ENCODE data around the gene CASP10.
"Not testable (repeated sequence)": the region's sequence is repeated elsewhere in the genome, so short reads cannot be mapped to it uniquely, and the experiment has no call there.

Gene CASP10

DNA sequence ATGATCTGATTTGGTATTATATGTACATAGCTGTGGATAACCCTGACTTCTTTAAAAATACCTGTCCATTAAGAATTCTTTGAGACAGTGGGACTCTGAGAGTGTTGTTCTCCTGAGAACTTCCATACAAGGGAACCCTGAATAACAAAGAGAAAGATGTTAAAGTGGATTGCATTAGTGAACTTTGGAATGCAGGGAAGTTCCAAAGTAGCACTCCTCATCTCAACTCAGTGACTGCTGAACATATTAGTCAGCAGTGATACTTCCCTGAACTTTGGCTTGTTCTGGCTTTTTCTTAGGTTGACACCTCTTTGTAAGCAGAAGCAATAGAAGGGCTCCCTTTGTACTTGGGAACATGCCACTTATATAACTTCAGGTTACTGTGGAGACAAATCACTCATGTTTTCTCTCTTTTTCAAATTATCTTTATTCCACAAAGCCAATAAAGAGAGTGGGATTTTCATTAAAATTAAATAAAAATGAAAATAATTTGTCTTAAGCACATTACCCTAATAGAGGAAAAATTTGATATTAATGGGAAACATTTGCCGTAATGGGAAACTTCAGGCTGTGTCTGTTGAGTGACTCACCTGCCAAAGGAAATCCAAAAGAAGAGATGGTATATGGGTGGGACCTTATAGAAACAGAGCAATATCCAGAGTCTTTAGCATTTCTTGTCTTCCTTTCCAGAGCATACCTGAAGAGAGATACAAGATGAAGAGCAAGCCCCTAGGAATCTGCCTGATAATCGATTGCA, 33.7 kb upstream of the CASP10 start:
- Histone ChIP-seq H3K4me1 (ENCODE audit: control insufficient read depth, insufficient read depth, low read length) (peaks cover 22% of the 10 kb centered on the region), H3K36me3 (ENCODE audit: control insufficient read depth, insufficient read depth, low read length) (no peaks in the 10 kb centered on the region), H3K9me3 (ENCODE audit: control insufficient read depth, insufficient read depth, low read depth, low read length) (no peaks in the 10 kb centered on the region), H3K4me3 (ENCODE audit: low read depth, low read length) (no peak overlapping the region), H3K27ac (ENCODE audit: low read depth, low read length) (no peak overlapping the region), H3K27me3 (ENCODE audit: control insufficient read depth, insufficient read depth, low read length) (no peaks in the 10 kb centered on the region), H3K9ac (ENCODE audit: low read length) (no peak overlapping the region)

DNA sequence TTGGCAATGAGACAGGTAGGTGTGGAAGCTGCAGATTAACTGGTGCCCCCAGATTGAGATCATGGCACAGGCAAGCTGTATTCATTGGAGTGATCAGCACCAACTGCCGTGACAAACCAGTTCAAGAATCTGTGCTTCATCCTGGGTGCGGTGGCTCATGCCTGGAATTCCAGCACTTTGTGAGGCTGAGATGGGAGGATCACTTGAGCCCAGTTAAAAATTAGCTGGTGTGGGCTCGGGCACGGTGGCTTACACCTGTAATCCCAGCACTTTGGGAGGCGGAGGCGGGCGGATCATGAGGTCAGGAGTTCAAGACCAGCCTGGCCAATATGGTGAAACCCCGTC, 33.1 kb upstream of the CASP10 start:
- H3K36me3 ChIP-seq (ENCODE audit: control insufficient read depth, insufficient read depth, low read length); H3K9ac ChIP-seq (ENCODE audit: low read length); H3K27ac ChIP-seq (ENCODE audit: low read depth, low read length): not testable (repeated sequence)

DNA sequence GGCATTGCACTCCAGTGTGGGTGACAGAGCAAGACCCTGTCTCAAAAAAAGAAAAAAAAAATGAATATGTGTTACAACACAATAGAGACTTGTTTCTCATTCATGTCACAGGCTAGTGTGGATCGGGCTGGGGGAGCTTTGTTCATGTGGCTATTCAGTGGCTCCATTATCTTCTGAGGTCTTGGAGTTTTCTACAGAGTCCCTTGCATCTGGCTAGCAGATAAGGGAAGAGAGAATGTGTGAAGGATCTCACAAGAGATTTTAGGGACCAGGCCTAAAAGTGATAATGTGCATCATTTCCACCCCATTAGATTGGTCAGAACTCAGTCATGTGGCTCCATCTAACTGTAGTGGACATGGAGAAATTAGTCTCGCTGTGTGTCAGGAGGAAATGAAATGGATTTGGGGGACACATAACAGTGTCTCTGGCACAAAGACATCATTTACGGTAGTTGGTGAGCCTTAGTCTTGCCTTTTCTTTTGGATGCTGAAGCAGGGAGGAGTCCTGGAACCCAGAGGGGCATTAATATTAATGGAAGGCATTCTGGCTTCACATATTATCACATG, 32.4 kb upstream of the CASP10 start:
- H3K36me3 ChIP-seq (ENCODE audit: control insufficient read depth, insufficient read depth, low read length) = no peaks in the 10 kb centered on the region
- peaks cover 22% of the 10 kb centered on the region for H3K4me1 ChIP-seq (ENCODE audit: control insufficient read depth, insufficient read depth, low read length)
- no peak overlapping the region for H3K27ac ChIP-seq (ENCODE audit: low read depth, low read length)
- no peak overlapping the region for H3K4me3 ChIP-seq (ENCODE audit: low read depth, low read length)
- H3K9me3 ChIP-seq (ENCODE audit: control insufficient read depth, insufficient read depth, low read depth, low read length) = no peaks in the 10 kb centered on the region
- H3K9ac ChIP-seq (ENCODE audit: low read length) = no peak overlapping the region
- no peaks in the 10 kb centered on the region for H3K27me3 ChIP-seq (ENCODE audit: control insufficient read depth, insufficient read depth, low read length)

More for the DNA sequence above, 33.1 kb upstream of the CASP10 start:
- H3K4me1 ChIP-seq (ENCODE audit: control insufficient read depth, insufficient read depth, low read length) = peaks cover 22% of the 10 kb centered on the region
- H3K4me3 ChIP-seq (ENCODE audit: low read depth, low read length); H3K27me3 ChIP-seq (ENCODE audit: control insufficient read depth, insufficient read depth, low read length); H3K9me3 ChIP-seq (ENCODE audit: control insufficient read depth, insufficient read depth, low read depth, low read length): not testable (repeated sequence)

DNA sequence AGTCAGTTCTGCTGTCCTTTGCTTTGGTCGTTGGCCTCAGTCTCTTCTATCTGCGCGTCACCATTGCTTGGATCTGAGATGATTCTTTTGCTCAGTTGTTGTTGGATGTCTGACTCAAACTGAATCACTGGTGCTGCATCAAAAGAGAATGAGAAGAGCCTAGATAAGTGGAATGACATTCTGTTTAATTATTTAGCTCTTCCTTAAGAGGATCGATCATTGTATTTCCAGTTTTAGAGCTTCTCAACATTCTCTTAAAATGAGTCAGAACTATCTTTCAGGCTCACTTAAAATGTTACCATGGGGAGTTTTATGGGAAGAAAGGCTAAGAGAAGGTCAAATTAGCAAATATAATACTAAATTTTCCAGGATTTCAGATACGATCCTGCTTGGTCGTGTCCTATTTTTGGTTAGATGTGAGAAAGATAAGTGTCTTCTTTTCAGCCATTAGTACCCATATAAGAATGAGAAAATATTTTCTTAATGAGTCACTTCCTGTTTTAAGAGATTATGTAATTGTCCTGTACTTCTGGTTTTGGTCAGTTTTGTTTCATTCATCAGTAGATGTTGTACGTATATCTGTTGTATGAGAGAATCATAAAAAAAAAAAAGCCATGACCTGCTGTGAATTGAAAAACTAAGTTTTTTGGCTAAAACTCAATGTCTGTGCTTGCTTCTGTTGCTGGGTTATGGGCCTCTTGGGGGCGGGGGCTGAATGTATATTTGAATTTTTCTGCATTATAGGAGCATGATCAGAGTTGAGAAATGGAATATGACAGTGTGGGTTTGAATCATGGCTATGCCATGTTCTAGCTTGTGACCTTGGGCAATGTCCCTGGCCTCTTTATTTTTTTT, 31.6 kb upstream of the CASP10 start:
- no peak overlapping the region for H3K4me3 ChIP-seq (ENCODE audit: low read depth, low read length)
- no peaks in the 10 kb centered on the region for H3K27me3 ChIP-seq (ENCODE audit: control insufficient read depth, insufficient read depth, low read length)
- no peak overlapping the region for H3K9ac ChIP-seq (ENCODE audit: low read length)
- H3K9me3 ChIP-seq (ENCODE audit: control insufficient read depth, insufficient read depth, low read depth, low read length) = no peaks in the 10 kb centered on the region
- no peaks in the 10 kb centered on the region for H3K36me3 ChIP-seq (ENCODE audit: control insufficient read depth, insufficient read depth, low read length)
- H3K27ac ChIP-seq (ENCODE audit: low read depth, low read length) = peak overlapping the region; percentile 53; the same call in 1 of the 2 replicates
- peaks cover 27% of the 10 kb centered on the region for H3K4me1 ChIP-seq (ENCODE audit: control insufficient read depth, insufficient read depth, low read length)

DNA sequence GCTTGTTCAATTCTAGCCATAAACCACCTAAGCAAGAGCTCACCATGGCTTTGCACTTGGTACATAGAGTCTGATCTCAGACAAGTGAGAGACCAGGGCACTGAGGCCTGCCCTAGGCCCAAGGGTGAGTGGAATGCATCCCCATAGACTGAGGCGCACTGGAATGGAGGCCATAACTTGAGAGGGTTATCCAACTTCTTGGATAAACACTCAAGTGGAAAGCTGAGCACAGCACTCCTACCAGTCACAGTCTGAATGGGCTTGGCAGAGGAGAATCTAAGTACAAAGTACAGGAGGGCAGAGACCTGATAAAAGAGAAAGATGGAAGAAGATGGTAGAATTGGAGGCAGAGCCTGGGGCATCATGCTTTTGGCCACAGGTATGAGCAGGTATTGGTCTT, 30.4 kb upstream of the CASP10 start:
- Histone ChIP-seq H3K4me1 (ENCODE audit: control insufficient read depth, insufficient read depth, low read length) (peaks cover 29% of the 10 kb centered on the region), H3K36me3 (ENCODE audit: control insufficient read depth, insufficient read depth, low read length) (no peaks in the 10 kb centered on the region), H3K27ac (ENCODE audit: low read depth, low read length) (no peak overlapping the region), H3K27me3 (ENCODE audit: control insufficient read depth, insufficient read depth, low read length) (no peaks in the 10 kb centered on the region), H3K9me3 (ENCODE audit: control insufficient read depth, insufficient read depth, low read depth, low read length) (no peaks in the 10 kb centered on the region), H3K9ac (ENCODE audit: low read length) (no peak overlapping the region), H3K4me3 (ENCODE audit: low read depth, low read length) (no peak overlapping the region)

DNA sequence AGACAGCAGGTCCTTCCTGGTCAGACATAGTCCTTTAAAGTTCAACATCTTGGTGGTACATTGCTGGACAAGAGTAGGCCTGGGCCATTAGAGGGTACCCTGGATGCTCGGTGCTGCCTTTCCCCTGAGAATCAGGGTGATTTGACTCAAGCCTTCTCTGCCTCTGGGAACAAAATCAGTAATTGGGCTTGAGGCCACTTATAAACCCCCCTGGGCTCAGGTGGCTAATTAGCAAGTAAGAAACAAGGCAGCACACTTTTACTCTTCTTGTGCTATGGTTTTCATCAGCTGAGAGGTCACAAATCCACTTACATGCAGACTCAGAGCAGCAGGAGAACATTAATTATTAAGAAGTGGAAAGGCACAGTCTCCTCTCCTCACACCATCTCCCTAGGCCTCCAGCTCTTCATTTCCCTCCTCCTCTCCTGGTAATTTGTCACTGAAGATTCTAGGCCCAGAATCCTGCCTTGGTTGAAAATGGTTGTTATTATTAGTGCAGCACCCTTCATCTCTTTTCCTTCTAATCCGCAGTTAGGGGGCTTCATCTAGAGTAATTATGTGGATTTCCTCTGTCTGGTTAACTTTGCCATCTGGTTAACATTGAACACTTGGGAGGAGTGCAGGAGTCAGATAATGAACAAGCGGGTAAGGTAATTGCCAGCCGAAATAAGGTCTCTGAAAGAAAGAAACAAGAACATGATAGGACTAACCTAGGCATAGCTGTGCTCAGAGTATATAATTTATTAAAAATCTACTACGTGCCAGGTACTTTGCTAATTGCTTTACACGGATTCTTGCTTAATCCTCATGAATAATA, 29.7 kb upstream of the CASP10 start:
- Histone ChIP-seq H3K4me1 (ENCODE audit: control insufficient read depth, insufficient read depth, low read length) (peaks cover 35% of the 10 kb centered on the region), H3K36me3 (ENCODE audit: control insufficient read depth, insufficient read depth, low read length) (no peaks in the 10 kb centered on the region), H3K27ac (ENCODE audit: low read depth, low read length) (no peak overlapping the region), H3K9me3 (ENCODE audit: control insufficient read depth, insufficient read depth, low read depth, low read length) (no peaks in the 10 kb centered on the region), H3K27me3 (ENCODE audit: control insufficient read depth, insufficient read depth, low read length) (no peaks in the 10 kb centered on the region), H3K4me3 (ENCODE audit: low read depth, low read length) (no peak overlapping the region), H3K9ac (ENCODE audit: low read length) (no peak overlapping the region)

DNA sequence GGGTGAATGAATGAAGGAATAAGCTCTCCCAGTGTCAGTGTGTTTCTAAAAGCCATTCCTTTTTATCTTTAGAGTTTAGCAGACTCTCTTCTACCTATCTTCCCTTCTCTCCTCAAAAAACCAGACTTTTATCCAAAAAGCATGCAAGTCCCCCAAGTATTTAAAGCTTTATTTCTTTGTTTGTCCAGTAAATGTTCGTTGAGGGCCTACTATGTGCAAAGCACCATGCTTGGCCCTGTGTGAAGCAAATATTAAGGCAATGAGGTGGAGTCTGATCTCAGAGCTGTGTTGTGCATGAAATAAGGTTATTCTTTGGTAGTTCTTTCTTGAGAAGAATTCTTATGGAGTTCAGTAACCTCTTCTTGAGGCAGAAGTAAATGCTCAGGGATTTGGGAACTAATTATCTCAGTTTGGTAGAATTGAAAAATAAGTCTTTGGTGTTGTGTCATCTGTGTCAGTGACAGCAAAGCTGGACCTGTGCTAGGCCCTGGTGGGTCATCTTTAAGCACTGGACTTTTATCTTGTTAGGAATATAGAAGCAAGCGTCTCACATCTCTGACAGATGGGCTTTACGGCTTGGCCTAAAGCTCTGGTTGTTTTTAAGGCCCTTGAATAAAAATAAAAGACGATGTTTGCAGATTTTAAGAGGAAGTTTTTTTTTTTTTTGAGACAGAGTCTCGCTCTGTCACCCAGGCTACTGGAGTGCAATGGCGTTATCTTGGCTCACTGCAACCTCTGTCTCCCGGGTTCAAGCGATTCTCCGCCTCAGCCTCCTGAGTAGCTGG, 28.1 kb upstream of the CASP10 start:
- Histone ChIP-seq H3K9me3 (ENCODE audit: control insufficient read depth, insufficient read depth, low read depth, low read length) (no peaks in the 10 kb centered on the region), H3K9ac (ENCODE audit: low read length) (no peak overlapping the region), H3K4me1 (ENCODE audit: control insufficient read depth, insufficient read depth, low read length) (peaks cover 21% of the 10 kb centered on the region), H3K36me3 (ENCODE audit: control insufficient read depth, insufficient read depth, low read length) (no peaks in the 10 kb centered on the region), H3K27ac (ENCODE audit: low read depth, low read length) (no peak overlapping the region), H3K27me3 (ENCODE audit: control insufficient read depth, insufficient read depth, low read length) (no peaks in the 10 kb centered on the region), H3K4me3 (ENCODE audit: low read depth, low read length) (no peak overlapping the region)

DNA sequence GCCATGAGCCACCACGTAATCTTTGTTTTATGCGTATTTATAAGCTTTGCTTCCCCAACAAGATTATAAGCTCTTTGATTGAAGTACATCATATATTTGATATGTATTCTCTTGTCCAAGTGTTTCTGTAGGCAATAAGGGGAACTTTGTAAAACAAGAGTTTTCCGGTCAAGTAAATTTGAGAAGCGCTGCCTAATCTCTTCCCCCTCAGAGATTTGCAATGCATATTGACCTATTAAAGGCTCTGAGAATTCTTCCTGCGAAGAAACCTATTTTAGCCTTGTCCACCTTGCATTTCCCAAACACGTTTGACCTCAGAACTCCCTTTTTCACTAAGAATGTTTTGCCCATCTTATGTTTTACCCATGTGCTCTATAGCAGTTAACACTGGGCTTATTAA, 26.9 kb upstream of the CASP10 start:
- H3K27me3 ChIP-seq (ENCODE audit: control insufficient read depth, insufficient read depth, low read length) = no peaks in the 10 kb centered on the region
- H3K4me3 ChIP-seq (ENCODE audit: low read depth, low read length) = no peak overlapping the region
- peaks cover 4% of the 10 kb centered on the region; the same call in 1 of the 2 replicates for H3K36me3 ChIP-seq (ENCODE audit: control insufficient read depth, insufficient read depth, low read length)
- no peak overlapping the region for H3K9ac ChIP-seq (ENCODE audit: low read length)
- no peaks in the 10 kb centered on the region for H3K9me3 ChIP-seq (ENCODE audit: control insufficient read depth, insufficient read depth, low read depth, low read length)
- H3K27ac ChIP-seq (ENCODE audit: low read depth, low read length) = no peak overlapping the region
- peaks cover 18% of the 10 kb centered on the region for H3K4me1 ChIP-seq (ENCODE audit: control insufficient read depth, insufficient read depth, low read length)

DNA sequence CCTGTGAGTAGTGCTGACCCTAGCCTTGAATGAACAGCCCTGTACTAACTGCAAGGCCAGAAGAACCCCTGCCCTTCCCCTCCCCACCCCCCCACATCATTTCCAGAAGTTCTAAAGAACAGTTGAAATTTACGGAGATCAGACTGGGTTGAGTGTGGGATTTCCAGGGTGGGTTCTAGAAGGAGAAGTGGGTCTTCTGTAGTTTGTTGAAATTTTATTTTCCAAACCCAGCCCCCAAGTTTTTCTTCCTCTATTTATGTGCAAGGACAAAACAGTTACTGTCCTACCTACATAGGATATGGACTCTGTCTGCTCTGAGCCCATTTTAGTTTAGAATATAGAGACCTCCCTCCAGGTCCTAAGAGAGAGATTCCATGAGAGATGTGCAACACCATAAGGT, 26.3 kb upstream of the CASP10 start:
- Histone ChIP-seq H3K9ac (ENCODE audit: low read length) (no peak overlapping the region), H3K9me3 (ENCODE audit: control insufficient read depth, insufficient read depth, low read depth, low read length) (no peaks in the 10 kb centered on the region), H3K4me1 (ENCODE audit: control insufficient read depth, insufficient read depth, low read length) (peaks cover 14% of the 10 kb centered on the region), H3K4me3 (ENCODE audit: low read depth, low read length) (no peak overlapping the region), H3K36me3 (ENCODE audit: control insufficient read depth, insufficient read depth, low read length) (peaks cover 4% of the 10 kb centered on the region; the same call in 1 of the 2 replicates), H3K27me3 (ENCODE audit: control insufficient read depth, insufficient read depth, low read length) (no peaks in the 10 kb centered on the region), H3K27ac (ENCODE audit: low read depth, low read length) (no peak overlapping the region)

DNA sequence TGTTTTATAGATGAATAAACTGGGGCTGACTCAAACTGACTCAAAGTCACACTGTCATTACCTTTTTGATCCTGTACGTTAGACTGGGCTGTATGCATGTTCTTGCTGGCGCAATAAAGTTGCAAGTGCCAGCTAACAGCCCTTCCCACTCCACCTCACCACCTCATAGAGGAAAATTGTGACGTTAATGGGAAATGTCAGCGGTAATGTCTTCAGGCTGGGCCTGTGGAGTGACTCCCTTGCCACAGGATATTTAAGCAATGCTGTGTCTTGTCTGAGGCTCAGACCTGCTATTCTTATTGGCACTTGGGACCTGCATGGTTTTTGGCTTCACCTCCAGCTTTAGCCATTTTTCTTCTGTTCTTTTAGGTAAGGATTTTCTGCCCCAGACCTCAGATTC, 25.2 kb upstream of the CASP10 start:
- H3K27me3 ChIP-seq (ENCODE audit: control insufficient read depth, insufficient read depth, low read length) = no peaks in the 10 kb centered on the region
- peaks cover 14% of the 10 kb centered on the region for H3K4me1 ChIP-seq (ENCODE audit: control insufficient read depth, insufficient read depth, low read length)
- H3K36me3 ChIP-seq (ENCODE audit: control insufficient read depth, insufficient read depth, low read length) = peaks cover 7% of the 10 kb centered on the region; the same call in 1 of the 2 replicates
- H3K4me3 ChIP-seq (ENCODE audit: low read depth, low read length) = no peak overlapping the region
- H3K27ac ChIP-seq (ENCODE audit: low read depth, low read length) = peak overlapping the region; percentile 22; the same call in 1 of the 2 replicates
- H3K9ac ChIP-seq (ENCODE audit: low read length) = peak overlapping the region; percentile 44
- H3K9me3 ChIP-seq (ENCODE audit: control insufficient read depth, insufficient read depth, low read depth, low read length) = no peaks in the 10 kb centered on the region
